Loucy (cell line): Measurements from ENCODE around the gene USP7.

Experiments used
- EZH2phosphoT487 ChIP-seq: fragments of 200-600 bp; IDR thresholded peaks from 2 replicates; pipeline ENCODE4 v1.6.1; 2018; ENCODE audit warnings: antibody characterized with exemption, mild to moderate bottlenecking, moderate library complexity, borderline replicate concordance
- TF ChIP-seq, protein P1 (sequence below): fragments of 200-600 bp; sonication (generic); conservative IDR thresholded peaks from 2 replicates; pipeline ENCODE4 v1.5.1; 2014; ENCODE audit warnings: mild to moderate bottlenecking, antibody characterized with exemption, low read length

DNA sequence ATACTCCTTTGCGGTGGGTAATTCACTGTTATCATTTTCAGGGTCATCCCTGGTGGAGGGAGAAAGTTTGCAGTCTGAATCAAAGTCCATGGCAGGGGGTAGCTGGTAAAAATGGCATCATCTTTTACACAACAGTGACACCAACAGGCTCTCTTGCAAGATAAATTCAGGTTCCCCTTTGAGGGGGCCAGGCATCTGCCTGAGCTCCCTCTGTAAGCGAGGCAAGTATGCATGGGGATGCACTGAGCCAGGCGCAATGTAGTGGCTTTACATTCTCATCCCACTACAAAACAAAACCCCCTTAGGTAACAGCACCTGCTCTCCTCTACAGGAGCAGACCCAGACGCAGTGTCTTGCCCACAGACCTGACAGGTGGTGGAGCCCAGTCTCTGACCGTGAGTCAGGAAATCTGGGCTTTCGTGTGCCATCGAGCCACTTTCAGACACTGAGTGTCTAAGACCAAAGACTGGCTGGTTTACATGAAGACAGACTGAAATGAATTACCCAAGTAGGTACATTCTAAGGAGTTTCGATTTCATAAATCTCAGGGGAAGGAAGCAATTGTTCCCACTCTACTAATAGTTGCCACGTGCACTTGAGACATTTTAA, 63.9 kb downstream of the USP7 start:
- TF ChIP-seq, protein P1, sequence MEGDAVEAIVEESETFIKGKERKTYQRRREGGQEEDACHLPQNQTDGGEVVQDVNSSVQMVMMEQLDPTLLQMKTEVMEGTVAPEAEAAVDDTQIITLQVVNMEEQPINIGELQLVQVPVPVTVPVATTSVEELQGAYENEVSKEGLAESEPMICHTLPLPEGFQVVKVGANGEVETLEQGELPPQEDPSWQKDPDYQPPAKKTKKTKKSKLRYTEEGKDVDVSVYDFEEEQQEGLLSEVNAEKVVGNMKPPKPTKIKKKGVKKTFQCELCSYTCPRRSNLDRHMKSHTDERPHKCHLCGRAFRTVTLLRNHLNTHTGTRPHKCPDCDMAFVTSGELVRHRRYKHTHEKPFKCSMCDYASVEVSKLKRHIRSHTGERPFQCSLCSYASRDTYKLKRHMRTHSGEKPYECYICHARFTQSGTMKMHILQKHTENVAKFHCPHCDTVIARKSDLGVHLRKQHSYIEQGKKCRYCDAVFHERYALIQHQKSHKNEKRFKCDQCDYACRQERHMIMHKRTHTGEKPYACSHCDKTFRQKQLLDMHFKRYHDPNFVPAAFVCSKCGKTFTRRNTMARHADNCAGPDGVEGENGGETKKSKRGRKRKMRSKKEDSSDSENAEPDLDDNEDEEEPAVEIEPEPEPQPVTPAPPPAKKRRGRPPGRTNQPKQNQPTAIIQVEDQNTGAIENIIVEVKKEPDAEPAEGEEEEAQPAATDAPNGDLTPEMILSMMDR, result no peak
- no peak for TF ChIP-seq EZH2phosphoT487
